Skeletal muscle tissue (tissue), 4 donors: ENCODE data around the gene HIPK1. TPM values are rescaled to one million over a fixed set of nuclear protein-coding genes. Genes with fewer than 3 reads are reported as not detected.

Experiments
- H3K27ac ChIP-seq: one replicate; pipeline ENCODE4 v1.7.0; 2013; ENCODE audit warnings: mild to moderate bottlenecking, low read depth, low read length, inconsistent platforms
- H3K27me3 ChIP-seq, 3 donors: one replicate each; pipeline ENCODE4 v1.7.0; 2013; ENCODE audit warnings: low read length in 3 of 3; ENCODE audit not compliant: control insufficient read depth in 3 of 3, insufficient read depth in 3 of 3
- H3K36me3 ChIP-seq, 3 donors: one replicate each; pipeline ENCODE4 v1.7.0; 2013; ENCODE audit warnings: low read length in 3 of 3; ENCODE audit not compliant: control insufficient read depth in 3 of 3, insufficient read depth in 3 of 3
- H3K4me1 ChIP-seq, 3 donors: one replicate each; pipeline ENCODE4 v1.7.0; 2013; ENCODE audit warnings: low read length in 3 of 3, mild to moderate bottlenecking in 3 of 3; ENCODE audit not compliant: control insufficient read depth in 3 of 3, insufficient read depth in 3 of 3
- H3K4me3 ChIP-seq, 3 donors: one replicate each; pipeline ENCODE4 v1.7.0; 2013; ENCODE audit warnings: low read length in 3 of 3
- H3K9ac ChIP-seq, 3 donors: one replicate each; pipeline ENCODE4 v1.7.0; 2013; ENCODE audit warnings: low read length in 3 of 3, mild to moderate bottlenecking in 3 of 3, moderate library complexity in 2 of 3, low read depth in 1 of 3
- H3K9me3 ChIP-seq, 3 donors: one replicate each; pipeline ENCODE4 v1.7.0; 2013; ENCODE audit warnings: low read length in 3 of 3; ENCODE audit not compliant: control insufficient read depth in 3 of 3
- total RNA-seq: library from RNA; depleted of rRNA; stranded (reverse); fragments of >200 nt; gene quantifications from one replicate; pipeline ENCODE4 v1.2.3, GENCODE V29; 2014
- donor health status: Osteomylitis.

Gene HIPK1
- total RNA-seq, 1 donor from 2014 or later: 28.2 TPM

GRCh38 chr1:113913312-113913668 lies 15.8 kb upstream of the HIPK1 start:
- Histone ChIP-seq H3K4me3 (peak overlapping the region; percentile 16 to 61 (median 29)), H3K9me3 (no peaks in the 10 kb centered on the region), H3K36me3 (peaks cover 12 to 18% (median 17%) of the 10 kb centered on the region in 3 donors), H3K27me3 (no peaks in the 10 kb centered on the region), H3K4me1 (peaks cover 10 to 15% (median 15%) of the 10 kb centered on the region in 3 donors), H3K9ac (peak overlapping the region; percentile 45 to 73 (median 58)), H3K27ac (peak overlapping the region; percentile 82)

- Histone ChIP-seq H3K36me3 (peaks cover 7 to 12% (median 9%) of the 10 kb centered on the region in 3 donors), H3K27ac (no peak overlapping the region), H3K4me1 (peaks cover 10 to 15% (median 15%) of the 10 kb centered on the region in 3 donors), H3K9ac (no peak overlapping the region), H3K27me3 (no peaks in the 10 kb centered on the region), H3K9me3 (no peaks in the 10 kb centered on the region), H3K4me3 (no peak overlapping the region)
Measured at GRCh38 chr1:113913887-113914664, 15.0 kb upstream of the HIPK1 start.

- no peak overlapping the region for H3K27ac ChIP-seq
- H3K9me3 ChIP-seq: no peaks in the 10 kb centered on the region
- H3K9ac ChIP-seq: no peak overlapping the region
- H3K4me1 ChIP-seq: peaks cover 10 to 15% (median 12%) of the 10 kb centered on the region in 3 donors
- H3K36me3 ChIP-seq: no peaks in the 10 kb centered on the region
- no peaks in the 10 kb centered on the region for H3K27me3 ChIP-seq
- no peak overlapping the region for H3K4me3 ChIP-seq
Measured at GRCh38 chr1:113916974-113917373, 12.2 kb upstream of the HIPK1 start.

- Histone ChIP-seq H3K4me1 (peaks cover 9 to 10% (median 9%) of the 10 kb centered on the region in 3 donors), H3K9me3 (no peaks in the 10 kb centered on the region), H3K36me3 (no peaks in the 10 kb centered on the region), H3K27me3 (no peaks in the 10 kb centered on the region), H3K27ac (no peak overlapping the region), H3K4me3 (no peak overlapping the region), H3K9ac (no peak overlapping the region)
Measured at GRCh38 chr1:113917400-113918082, 11.6 kb upstream of the HIPK1 start.

- no peak overlapping the region for H3K4me3 ChIP-seq
- H3K9ac ChIP-seq: no peak overlapping the region
- H3K9me3 ChIP-seq: no peaks in the 10 kb centered on the region
- H3K27me3 ChIP-seq: no peaks in the 10 kb centered on the region
- peaks cover 2 to 3% (median 2%) of the 10 kb centered on the region in 3 donors for H3K4me1 ChIP-seq
- no peak overlapping the region for H3K27ac ChIP-seq
- no peaks in the 10 kb centered on the region for H3K36me3 ChIP-seq
Measured at GRCh38 chr1:113918243-113918642, 10.9 kb upstream of the HIPK1 start.

- Histone ChIP-seq H3K4me1 (peaks cover 0 to under 1% (median 0%) of the 10 kb centered on the region in 3 donors), H3K9ac (no peak overlapping the region), H3K36me3 (no peaks in the 10 kb centered on the region), H3K9me3 (no peaks in the 10 kb centered on the region), H3K27me3 (no peaks in the 10 kb centered on the region), H3K4me3 (no peak overlapping the region), H3K27ac (no peak overlapping the region)
Measured at GRCh38 chr1:113922957-113923356, 6.2 kb upstream of the HIPK1 start.

GRCh38 chr1:113924473-113924872 lies 4.7 kb upstream of the HIPK1 start:
- Histone ChIP-seq H3K36me3 (no peaks in the 10 kb centered on the region), H3K4me1 (peaks cover 0 to 14% (median 7%) of the 10 kb centered on the region in 3 donors), H3K27ac (no peak overlapping the region), H3K9me3 (no peaks in the 10 kb centered on the region), H3K9ac (no peak overlapping the region), H3K4me3 (no peak overlapping the region), H3K27me3 (no peaks in the 10 kb centered on the region)

GRCh38 chr1:113928187-113928930 lies 765 bp upstream of the HIPK1 start:
- Histone ChIP-seq H3K36me3 (no peaks in the 10 kb centered on the region), H3K9me3 (no peaks in the 10 kb centered on the region), H3K9ac (peak overlapping the region; percentile 86 to 95 (median 89)), H3K4me1 (peaks cover 13 to 43% (median 32%) of the 10 kb centered on the region in 3 donors), H3K4me3 (peak overlapping the region; percentile 86 to 99 (median 99)), H3K27me3 (no peaks in the 10 kb centered on the region), H3K27ac (peak overlapping the region; percentile 93)

- Histone ChIP-seq H3K9ac (peak overlapping the region; percentile 94 to 97 (median 95)), H3K4me3 (peak overlapping the region; percentile 84 to 99 (median 90)), H3K36me3 (no peaks in the 10 kb centered on the region), H3K27ac (peak overlapping the region; percentile 93), H3K4me1 (peaks cover 17 to 47% (median 32%) of the 10 kb centered on the region in 3 donors), H3K9me3 (no peaks in the 10 kb centered on the region), H3K27me3 (no peaks in the 10 kb centered on the region)
Measured at GRCh38 chr1:113929750-113930498, 800 bp downstream of the HIPK1 start.
